ENCODE data around the gene IRAK2. TPM values are rescaled to one million over a fixed set of nuclear protein-coding genes. Genes with fewer than 3 reads are reported as not detected.

Gene IRAK2
- total RNA-seq, 4 donors from 2014 or later = 7.0 to 15.0 (median 11.4) TPM

GRCh38 chr3:10238345-10239183 lies 73.8 kb downstream of the IRAK2 start:
- intact Hi-C loops (cut with DNase I; ENCODE audit: low total_unique reads) = no loop called here
- WGBS, 2 donors = 81 to 86% methylated on average over 15 of the region's 15 CpGs
- TF ChIP-seq CTCF (IDR thresholded peaks at IDR 0.05) (no peak), POLR2A (IDR thresholded peaks at IDR 0.05) (no peak)
- DNase-seq (ENCODE audit: low spot score in 2 of 2) = no peak
- no peak overlapping the region for H3K4me3 ChIP-seq (ENCODE audit: low read depth, poor library complexity, severe bottlenecking)

GRCh38 chr3:10240799-10241198 lies 76.1 kb downstream of the IRAK2 start:
- 86 to 89% methylated on average over 6 of the region's 6 CpGs for WGBS, 2 donors
- intact Hi-C loops (cut with DNase I; ENCODE audit: low total_unique reads) = no loop called here

GRCh38 chr3:10242182-10243065 lies 77.7 kb downstream of the IRAK2 start:
- no peak overlapping the region for H3K4me3 ChIP-seq (ENCODE audit: low read depth, poor library complexity, severe bottlenecking)
- WGBS, 2 donors = 74 to 81% methylated on average over 7 of the region's 7 CpGs
- peak in 1 of 2 donors; percentile 24 for DNase-seq (ENCODE audit: low spot score in 2 of 2)
- intact Hi-C loops (cut with DNase I; ENCODE audit: low total_unique reads) = no loop called here
- TF ChIP-seq CTCF (IDR thresholded peaks at IDR 0.05) (no peak), POLR2A (IDR thresholded peaks at IDR 0.05) (no peak)

More at GRCh38 chr3:10240799-10241198, 76.1 kb downstream of the IRAK2 start:
- no peak overlapping the region for H3K4me3 ChIP-seq (ENCODE audit: low read depth, poor library complexity, severe bottlenecking)
- no peak for TF ChIP-seq POLR2A (IDR thresholded peaks at IDR 0.05)
- TF ChIP-seq CTCF (IDR thresholded peaks at IDR 0.05) = no peak
- no peak for DNase-seq (ENCODE audit: low spot score in 2 of 2)

GRCh38 chr3:10244009-10244408 lies 79.3 kb downstream of the IRAK2 start:
- intact Hi-C loops (cut with DNase I; ENCODE audit: low total_unique reads) = no loop called here
- DNase-seq (ENCODE audit: low spot score in 2 of 2) = no peak
- 61 to 65% methylated on average over 3 of the region's 3 CpGs for WGBS, 2 donors
- H3K4me3 ChIP-seq (ENCODE audit: low read depth, poor library complexity, severe bottlenecking) = no peak overlapping the region
- no peak for TF ChIP-seq POLR2A (IDR thresholded peaks at IDR 0.05)
- no peak for TF ChIP-seq CTCF (IDR thresholded peaks at IDR 0.05)

- 87 to 90% methylated on average over 6 of the region's 6 CpGs for WGBS, 2 donors
- no peak overlapping the region for H3K4me3 ChIP-seq (ENCODE audit: low read depth, poor library complexity, severe bottlenecking)
- TF ChIP-seq CTCF (IDR thresholded peaks at IDR 0.05) (no peak), POLR2A (IDR thresholded peaks at IDR 0.05) (no peak)
- intact Hi-C loops (cut with DNase I; ENCODE audit: low total_unique reads) = no loop called here
- DNase-seq (ENCODE audit: low spot score in 2 of 2) = no peak
Measured at GRCh38 chr3:10245081-10245712, 80.5 kb downstream of the IRAK2 start.

All from lower leg skin (tissue), 4 donors.